H9 (cell line): Measurements from ENCODE around the gene KANSL1. TPM values are rescaled to one million over a fixed set of nuclear protein-coding genes. Genes with fewer than 3 reads are reported as not detected.

Experiments used
- DNase-seq: peaks from one replicate; pipeline ENCODE4 v3.0.0-alpha.2; 2017
- H2AFZ ChIP-seq: one replicate; pipeline ENCODE4 v1.6.1; 2013; ENCODE audit warnings: mild to moderate bottlenecking, low read length, control low read depth, moderate library complexity
- H2AK5ac ChIP-seq: 2 replicates; pipeline ENCODE4 v1.6.1; 2013; ENCODE audit warnings: low read length, control low read depth, mixed read lengths; ENCODE audit not compliant: insufficient read length
- H2BK120ac ChIP-seq: one replicate; pipeline ENCODE4 v1.6.1; 2013; ENCODE audit warnings: low read depth, mild to moderate bottlenecking, low read length, control low read depth, inconsistent platforms; ENCODE audit not compliant: poor library complexity, severe bottlenecking
- H2BK12ac ChIP-seq: 2 replicates; pipeline ENCODE4 v1.6.1; 2013; ENCODE audit warnings: low read length, control low read depth, mixed read lengths, low read depth; ENCODE audit not compliant: insufficient read length
- H2BK15ac ChIP-seq: 2 replicates; pipeline ENCODE4 v1.6.1; 2013; ENCODE audit warnings: low read depth, low read length, control low read depth
- H2BK20ac ChIP-seq: one replicate; pipeline ENCODE4 v1.6.1; 2013; ENCODE audit warnings: low read depth, mild to moderate bottlenecking, low read length, control low read depth, inconsistent platforms; ENCODE audit not compliant: poor library complexity, severe bottlenecking
- H2BK5ac ChIP-seq: 2 replicates; pipeline ENCODE4 v1.6.1; 2013; ENCODE audit warnings: low read length, control low read depth, mixed read lengths; ENCODE audit not compliant: insufficient read length
- H3K14ac ChIP-seq: 2 replicates; pipeline ENCODE4 v1.6.1; 2013; ENCODE audit warnings: low read length, control low read depth; ENCODE audit not compliant: insufficient read depth
- H3K18ac ChIP-seq: 2 replicates; pipeline ENCODE4 v1.6.1; 2013; ENCODE audit warnings: low read depth, mild to moderate bottlenecking, mixed read lengths, low read length, control low read depth; ENCODE audit not compliant: insufficient read length
- H3K23ac ChIP-seq: 2 replicates; pipeline ENCODE4 v1.6.1; 2013; ENCODE audit warnings: low read length, control low read depth, mixed read lengths, low read depth; ENCODE audit not compliant: insufficient read length
- H3K23me2 ChIP-seq: 2 replicates; pipeline ENCODE4 v1.6.1; 2013; ENCODE audit warnings: low read depth, mild to moderate bottlenecking, mixed read lengths, low read length, control low read depth; ENCODE audit not compliant: insufficient read length, poor library complexity, severe bottlenecking
- H3K27ac ChIP-seq: 2 replicates; pipeline ENCODE4 v1.5.1; 2013; ENCODE audit warnings: low read length, control low read depth, mixed read lengths, low read depth; ENCODE audit not compliant: insufficient read length
- H3K27me3 ChIP-seq: 2 replicates; pipeline ENCODE4 v1.6.1; 2013; ENCODE audit warnings: low read length, control low read depth, inconsistent platforms; ENCODE audit not compliant: insufficient read depth
- H3K4ac ChIP-seq: 2 replicates; pipeline ENCODE4 v1.6.1; 2013; ENCODE audit warnings: low read depth, mild to moderate bottlenecking, control low read depth, inconsistent platforms, low read length, moderate library complexity
- H3K4me1 ChIP-seq: 2 replicates; pipeline ENCODE4 v1.6.1; 2013; ENCODE audit warnings: low read length, control low read depth, inconsistent platforms; ENCODE audit not compliant: insufficient read depth
- H3K4me2 ChIP-seq: 2 replicates; pipeline ENCODE4 v1.6.1; 2013; ENCODE audit warnings: low read length, control low read depth, mixed read lengths; ENCODE audit not compliant: insufficient read length, insufficient read depth
- H3K56ac ChIP-seq: 2 replicates; pipeline ENCODE4 v1.6.1; 2013; ENCODE audit warnings: low read depth, mild to moderate bottlenecking, mixed read lengths, low read length, control low read depth; ENCODE audit not compliant: insufficient read length
- H3K79me1 ChIP-seq: 2 replicates; pipeline ENCODE4 v1.6.1; 2013; ENCODE audit warnings: low read depth, mild to moderate bottlenecking, moderate library complexity, low read length, control low read depth, inconsistent platforms; ENCODE audit not compliant: insufficient read depth, poor library complexity, severe bottlenecking
- H3K79me2 ChIP-seq: 2 replicates; pipeline ENCODE4 v1.6.1; 2013; ENCODE audit warnings: low read length, control low read depth, inconsistent platforms; ENCODE audit not compliant: insufficient read depth
- H3K9ac ChIP-seq: 2 replicates; pipeline ENCODE4 v1.6.1; 2013; ENCODE audit warnings: low read length, control low read depth, mixed read lengths; ENCODE audit not compliant: insufficient read length; ENCODE audit errors: extremely low read depth
- H3K9me3 ChIP-seq: one replicate; pipeline ENCODE4 v1.6.1; 2013; ENCODE audit warnings: low read depth, low read length, inconsistent platforms; ENCODE audit not compliant: control insufficient read depth
- H3T11ph ChIP-seq: one replicate; pipeline ENCODE4 v1.6.1; 2013; ENCODE audit warnings: mild to moderate bottlenecking, low read length, control low read depth, inconsistent platforms
- H4K20me1 ChIP-seq: one replicate; pipeline ENCODE4 v1.6.1; 2013; ENCODE audit not compliant: control insufficient read depth, insufficient read length, insufficient read depth
- H4K5ac ChIP-seq: 2 replicates; pipeline ENCODE4 v1.6.1; 2013; ENCODE audit warnings: low read depth, mild to moderate bottlenecking, mixed read lengths, low read length, control low read depth; ENCODE audit not compliant: insufficient read length
- H4K8ac ChIP-seq: replicated peaks from 2 replicates; pipeline ENCODE4 v1.6.1; 2013; ENCODE audit warnings: low read length, control low read depth, mixed read lengths, low read depth; ENCODE audit not compliant: insufficient read length
- H4K91ac ChIP-seq: 2 replicates; pipeline ENCODE4 v1.6.1; 2013; ENCODE audit warnings: low read depth, mild to moderate bottlenecking, moderate library complexity, mixed read lengths, low read length, control low read depth; ENCODE audit not compliant: insufficient read length
- H3K27ac Mint-ChIP-seq, 3 experiments: 2 replicates in 2 of 3; 3 replicates in 1 of 3; pipeline ENCODE4 v1.8.0; 2020 to 2021; ENCODE audit warnings: mixed read lengths in 3 of 3, mild to moderate bottlenecking in 1 of 3, moderate library complexity in 1 of 3
- H3K27me3 Mint-ChIP-seq: 2 replicates; pipeline ENCODE4 v1.8.0; 2021; ENCODE audit warnings: low read depth, mild to moderate bottlenecking, moderate library complexity, mixed read lengths
- H3K36me3 Mint-ChIP-seq, 3 experiments: 2 replicates in 2 of 3; 3 replicates in 1 of 3; pipeline ENCODE4 v1.8.0; 2020 to 2021; ENCODE audit warnings: low read depth in 3 of 3, mixed read lengths in 3 of 3; ENCODE audit not compliant: insufficient read depth in 1 of 3
- H3K4me1 Mint-ChIP-seq, 2 experiments: 2 replicates each; pipeline ENCODE4 v1.8.0; 2020; ENCODE audit warnings: mixed read lengths in 2 of 2
- H3K4me3 Mint-ChIP-seq, 2 experiments: 2 replicates in 1 of 2; 3 replicates in 1 of 2; pipeline ENCODE4 v1.8.0; 2020 to 2021; ENCODE audit warnings: mild to moderate bottlenecking in 2 of 2, mixed read lengths in 2 of 2, moderate library complexity in 1 of 2
- H3K9me3 Mint-ChIP-seq, 2 experiments: 2 replicates in 1 of 2; 3 replicates in 1 of 2; pipeline ENCODE4 v1.8.0; 2020; ENCODE audit warnings: mild to moderate bottlenecking in 2 of 2, mixed read lengths in 2 of 2, moderate library complexity in 1 of 2
- WGBS: extraction: QIAGEN DNeasy Blood & Tissue Kit; methylation state at CpG from one replicate; pipeline ENCODE4 v1.1.7; 2013; ENCODE audit warnings: missing lambda C conversion rate, low lambda C conversion rate, mixed read lengths; ENCODE audit not compliant: insufficient read length; ENCODE audit errors: extremely low coverage; 5-methylcytosine and 5-hydroxymethylcytosine counted together
- total RNA-seq: library from RNA; stranded (reverse); gene quantifications from 2 replicates; pipeline ENCODE4 v1.2.1, GENCODE V29; 2021
- TF ChIP-seq, protein P1 (sequence below): fragments of 200-600 bp; sonication (generic); conservative IDR thresholded peaks from 3 replicates; pipeline ENCODE4 v1.8.0; 2021; ENCODE audit warnings: antibody characterized with exemption, mild to moderate bottlenecking

Gene KANSL1
- total RNA-seq, 1 experiment from 2014 or later = 114 TPM

DNA sequence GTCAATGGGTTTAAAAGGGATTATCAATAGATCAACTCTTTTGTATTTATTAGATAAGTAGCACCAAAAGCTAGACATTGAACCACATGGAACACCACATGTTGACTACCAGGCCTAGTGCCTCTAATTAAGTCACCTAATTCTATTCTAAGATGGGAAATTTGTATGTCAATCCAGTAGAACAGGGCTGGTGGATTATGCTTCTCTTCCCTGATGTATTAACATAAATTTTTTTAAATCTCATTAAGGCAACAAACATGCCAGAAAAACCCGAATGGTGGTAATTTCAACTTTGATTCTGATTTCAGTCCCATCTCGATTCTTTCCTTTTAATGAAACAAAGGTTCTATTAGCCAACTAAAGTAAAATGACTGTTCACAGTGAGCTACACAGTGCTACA, 92.6 kb downstream of the KANSL1 start:
- H3K9me3 Mint-ChIP-seq = no peaks in the 10 kb centered on the region
- no peak overlapping the region for H4K5ac ChIP-seq
- H3K4ac ChIP-seq = no peak overlapping the region
- no peak overlapping the region for H2BK15ac ChIP-seq
- no peak overlapping the region for H2BK20ac ChIP-seq
- no peaks in the 10 kb centered on the region for H4K20me1 ChIP-seq
- H2AFZ ChIP-seq = no peak overlapping the region
- H3K79me2 ChIP-seq = peaks cover 35% of the 10 kb centered on the region; the same call in 1 of the 2 replicates
- no peak overlapping the region for H2BK12ac ChIP-seq
- H3K36me3 Mint-ChIP-seq = peaks cover 0 to 2% (median 0%) of the 10 kb centered on the region in 3 experiments; a peak in 3 of 7 replicates
- H3K4me1 ChIP-seq = no peaks in the 10 kb centered on the region
- no CpG with 5 or more reads among the region's 2 CpGs for WGBS
- no peaks in the 10 kb centered on the region for H3K27me3 Mint-ChIP-seq
- H3K27me3 ChIP-seq = no peaks in the 10 kb centered on the region
- peaks cover 35 to 42% of the 10 kb centered on the region in 2 experiments for H3K4me1 Mint-ChIP-seq
- H2AK5ac ChIP-seq = no peak overlapping the region
- peak overlapping the region; percentile 46 for H3K27ac ChIP-seq
- H3K4me3 Mint-ChIP-seq = no peak overlapping the region
- no peaks in the 10 kb centered on the region for H3K9me3 ChIP-seq
- no peak overlapping the region for H3K9ac ChIP-seq
- H3K18ac ChIP-seq = no peak overlapping the region
- H3K23ac ChIP-seq = no peak overlapping the region
- no peak for DNase-seq
- H3K79me1 ChIP-seq = no peaks in the 10 kb centered on the region
- no peak overlapping the region for H3K4me2 ChIP-seq
- H3K56ac ChIP-seq = no peak overlapping the region
- H3K14ac ChIP-seq = no peak overlapping the region
- peak overlapping the region; percentile 15 to 76 (median 48); a peak in 6 of 7 replicates for H3K27ac Mint-ChIP-seq
- H3T11ph ChIP-seq = no peak overlapping the region
- no peak overlapping the region for H2BK120ac ChIP-seq
- no peak overlapping the region for H4K91ac ChIP-seq
- TF ChIP-seq, protein P1, sequence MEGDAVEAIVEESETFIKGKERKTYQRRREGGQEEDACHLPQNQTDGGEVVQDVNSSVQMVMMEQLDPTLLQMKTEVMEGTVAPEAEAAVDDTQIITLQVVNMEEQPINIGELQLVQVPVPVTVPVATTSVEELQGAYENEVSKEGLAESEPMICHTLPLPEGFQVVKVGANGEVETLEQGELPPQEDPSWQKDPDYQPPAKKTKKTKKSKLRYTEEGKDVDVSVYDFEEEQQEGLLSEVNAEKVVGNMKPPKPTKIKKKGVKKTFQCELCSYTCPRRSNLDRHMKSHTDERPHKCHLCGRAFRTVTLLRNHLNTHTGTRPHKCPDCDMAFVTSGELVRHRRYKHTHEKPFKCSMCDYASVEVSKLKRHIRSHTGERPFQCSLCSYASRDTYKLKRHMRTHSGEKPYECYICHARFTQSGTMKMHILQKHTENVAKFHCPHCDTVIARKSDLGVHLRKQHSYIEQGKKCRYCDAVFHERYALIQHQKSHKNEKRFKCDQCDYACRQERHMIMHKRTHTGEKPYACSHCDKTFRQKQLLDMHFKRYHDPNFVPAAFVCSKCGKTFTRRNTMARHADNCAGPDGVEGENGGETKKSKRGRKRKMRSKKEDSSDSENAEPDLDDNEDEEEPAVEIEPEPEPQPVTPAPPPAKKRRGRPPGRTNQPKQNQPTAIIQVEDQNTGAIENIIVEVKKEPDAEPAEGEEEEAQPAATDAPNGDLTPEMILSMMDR = no peak
- no peaks in the 10 kb centered on the region for H3K23me2 ChIP-seq
- H4K8ac ChIP-seq = no peak overlapping the region
- no peak overlapping the region for H2BK5ac ChIP-seq
